Activated CD4-positive, alpha-beta T cell treated with anti-CD3 and anti-CD28 coated beads, Interleukin-2, Interleukin-6, amounts not matched to agents 100 ng/mL and 50 ng/mL, durations not matched to agents 16 hours and 8 hours (primary cell): ENCODE data around the gene AGER.

Experiments
- DNase-seq: peaks from one replicate; pipeline ENCODE4 v3.0.0-alpha.2; 2020

The AGER gene

DNA sequence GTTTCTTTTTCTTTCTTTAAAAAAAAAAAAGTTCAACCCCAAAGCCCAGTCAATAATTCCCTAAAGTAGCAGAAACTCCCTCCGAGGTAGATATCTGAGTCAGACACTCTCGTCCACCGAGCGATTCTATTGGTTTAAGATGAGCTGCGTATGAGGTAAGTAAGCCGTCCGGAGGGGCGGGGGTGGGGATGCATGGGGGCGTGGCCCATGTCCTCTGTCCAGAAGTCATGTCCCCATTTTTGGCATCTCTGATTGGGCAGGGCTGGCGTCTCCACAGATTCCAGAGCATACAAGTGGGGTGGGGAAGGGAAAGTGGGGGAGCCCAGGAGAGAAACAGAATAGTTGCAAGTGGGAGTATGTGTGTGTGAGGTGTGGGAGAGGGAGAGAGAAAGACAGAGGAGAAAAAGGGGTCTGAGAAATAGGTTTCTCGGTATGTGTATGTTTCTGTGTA, 1.7 kb upstream of the AGER start:
- peak; percentile 76 for DNase-seq

DNA sequence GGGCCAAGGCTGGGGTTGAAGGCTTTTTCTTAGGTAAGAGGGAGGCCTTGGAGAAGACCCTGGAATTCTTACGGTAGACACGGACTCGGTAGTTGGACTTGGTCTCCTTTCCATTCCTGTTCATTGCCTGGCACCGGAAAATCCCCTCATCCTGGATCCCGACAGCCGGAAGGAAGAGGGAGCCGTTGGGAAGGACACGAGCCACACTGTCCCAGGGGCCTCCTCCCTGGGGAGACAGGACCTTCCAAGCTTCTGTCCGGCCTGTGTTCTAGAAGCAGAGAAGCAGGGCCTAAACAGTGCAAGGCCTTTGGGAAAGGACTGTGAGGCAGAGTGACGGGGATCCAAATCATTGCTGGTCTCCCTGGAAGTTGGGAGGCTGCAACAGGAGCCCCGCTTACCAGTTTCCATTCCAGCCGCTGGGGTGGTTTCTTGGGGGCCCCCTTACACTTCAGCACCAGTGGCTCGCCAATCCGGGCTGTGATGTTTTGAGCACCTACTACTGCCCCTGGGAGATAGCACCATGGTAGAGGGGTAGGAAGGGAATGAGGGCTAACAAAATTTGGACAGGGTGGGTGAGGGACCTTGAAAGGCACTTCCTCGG, 470 bp downstream of the AGER start:
- DNase-seq: no peak

DNA sequence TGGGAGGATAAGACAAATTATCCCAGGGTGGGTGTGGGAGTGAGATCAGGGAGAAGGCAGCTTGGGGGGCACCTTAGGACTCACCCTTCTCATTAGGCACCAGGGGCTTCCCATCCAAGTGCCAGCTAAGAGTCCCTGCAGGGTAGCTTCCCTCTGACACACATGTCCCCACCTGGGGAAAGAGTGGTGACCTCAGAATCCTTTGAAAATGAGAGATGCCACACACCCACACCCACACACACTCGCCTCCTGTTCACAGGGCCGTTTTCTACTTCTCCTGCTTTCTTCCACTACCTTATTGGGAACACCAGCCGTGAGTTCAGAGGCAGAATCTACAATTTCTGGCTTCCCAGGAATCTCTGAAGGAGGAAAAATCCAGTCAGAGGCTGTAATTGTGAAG, 1.0 kb downstream of the AGER start:
- DNase-seq: no peak

DNA sequence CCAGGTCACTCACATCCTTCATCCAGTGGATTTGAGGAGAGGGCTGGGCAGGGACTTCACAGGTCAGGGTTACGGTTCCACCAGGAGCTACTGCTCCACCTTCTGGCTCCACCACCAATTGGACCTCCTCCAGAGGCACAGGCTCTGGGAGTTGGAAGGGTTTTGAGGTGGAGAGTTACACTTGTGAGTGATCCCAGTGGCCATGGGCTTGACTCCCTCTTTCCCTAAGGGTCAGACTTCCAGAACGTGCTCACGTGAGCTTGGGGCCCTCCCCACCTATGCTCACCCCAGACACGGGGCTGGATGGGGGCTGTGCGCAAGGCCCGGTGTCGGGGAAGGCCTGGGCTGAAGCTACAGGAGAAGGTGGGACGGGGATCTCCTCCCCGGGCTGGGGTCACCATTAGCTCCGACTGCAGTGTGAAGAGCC, 1.5 kb downstream of the AGER start:
- no peak for DNase-seq

DNA sequence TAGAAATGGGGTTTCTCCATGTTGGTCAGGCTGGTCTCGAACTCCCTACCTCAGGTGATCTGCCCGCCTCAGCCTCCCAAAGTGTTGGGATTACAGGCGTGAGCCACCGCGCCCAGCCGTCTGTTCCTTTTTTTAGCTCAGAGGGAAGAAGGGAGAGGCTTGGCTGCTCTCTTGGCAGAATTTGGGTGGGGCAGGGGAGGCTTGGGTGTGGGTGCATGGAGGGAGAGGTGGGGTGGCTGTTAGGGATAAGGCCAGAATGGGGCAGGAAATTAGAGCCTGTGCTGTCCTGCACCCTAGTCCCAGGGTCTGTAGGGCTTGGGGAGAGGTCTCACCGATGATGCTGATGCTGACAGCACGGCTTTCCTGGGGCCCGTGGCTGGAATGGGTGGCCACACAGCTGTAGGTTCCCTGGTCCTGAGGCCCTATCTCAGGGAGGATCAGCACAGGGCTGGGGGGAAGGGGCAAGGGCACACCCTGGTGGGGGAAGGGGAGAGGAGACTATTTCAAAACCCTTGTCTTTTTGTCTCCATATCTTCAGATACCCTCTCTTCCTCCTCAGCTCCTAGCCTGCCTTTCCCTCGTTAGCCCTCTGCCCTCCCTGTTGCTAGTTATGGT, 2.0 kb downstream of the AGER start:
- no peak for DNase-seq

DNA sequence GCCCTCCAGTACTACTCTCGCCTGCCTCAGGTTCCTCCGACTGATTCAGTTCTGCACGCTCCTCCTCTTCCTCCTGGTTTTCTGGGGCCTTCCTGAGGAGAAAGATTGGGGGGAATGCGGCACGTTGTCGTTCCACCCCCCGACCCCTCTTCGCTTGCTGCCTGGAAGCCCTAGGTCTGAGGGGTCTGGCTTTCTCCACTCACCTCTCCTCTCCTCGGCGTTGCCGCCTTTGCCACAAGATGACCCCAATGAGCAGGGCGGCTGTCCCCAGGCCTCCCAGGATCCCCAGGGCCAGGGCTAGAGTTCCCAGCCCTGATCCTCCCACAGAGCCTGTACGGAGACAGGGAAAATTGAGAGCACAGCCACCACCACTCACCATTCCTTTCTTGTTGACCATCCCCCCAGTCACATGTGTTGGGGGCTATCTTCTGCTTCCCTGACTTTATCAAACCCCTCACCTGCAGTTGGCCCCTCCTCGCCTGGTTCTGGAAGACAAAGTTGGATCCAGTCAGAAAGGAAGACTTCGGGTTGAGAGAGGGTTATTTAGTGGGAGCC, 2.8 kb downstream of the AGER start:
- DNase-seq: no peak

DNA sequence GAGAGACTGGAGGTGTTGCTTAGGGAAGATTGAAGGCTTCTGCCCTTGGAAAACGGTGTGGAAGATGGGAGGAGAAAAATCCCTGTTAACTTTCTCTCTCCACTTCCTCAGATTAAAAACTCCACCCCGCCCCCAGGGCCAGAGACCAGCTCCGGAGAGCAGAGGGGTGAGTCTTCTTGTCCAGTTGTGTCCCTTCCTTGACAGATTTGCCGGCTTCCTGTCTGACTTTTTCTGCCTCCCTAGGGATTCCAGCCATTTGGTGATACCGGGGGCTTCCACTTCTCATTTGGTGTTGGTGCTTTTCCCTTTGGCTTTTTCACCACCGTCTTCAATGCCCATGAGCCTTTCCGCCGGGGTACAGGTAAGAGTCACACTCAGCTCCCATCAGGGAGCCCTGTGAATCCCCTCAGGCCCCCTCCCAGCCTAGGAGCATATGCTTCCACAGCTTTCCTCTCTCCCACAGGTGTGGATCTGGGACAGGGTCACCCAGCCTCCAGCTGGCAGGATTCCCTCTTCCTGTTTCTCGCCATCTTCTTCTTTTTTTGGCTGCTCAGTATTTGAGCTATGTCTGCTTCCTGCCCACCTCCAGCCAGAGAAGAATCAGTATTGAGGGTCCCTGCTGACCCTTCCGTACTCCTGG, 4.2 kb downstream of the AGER start:
- DNase-seq: no peak

DNA sequence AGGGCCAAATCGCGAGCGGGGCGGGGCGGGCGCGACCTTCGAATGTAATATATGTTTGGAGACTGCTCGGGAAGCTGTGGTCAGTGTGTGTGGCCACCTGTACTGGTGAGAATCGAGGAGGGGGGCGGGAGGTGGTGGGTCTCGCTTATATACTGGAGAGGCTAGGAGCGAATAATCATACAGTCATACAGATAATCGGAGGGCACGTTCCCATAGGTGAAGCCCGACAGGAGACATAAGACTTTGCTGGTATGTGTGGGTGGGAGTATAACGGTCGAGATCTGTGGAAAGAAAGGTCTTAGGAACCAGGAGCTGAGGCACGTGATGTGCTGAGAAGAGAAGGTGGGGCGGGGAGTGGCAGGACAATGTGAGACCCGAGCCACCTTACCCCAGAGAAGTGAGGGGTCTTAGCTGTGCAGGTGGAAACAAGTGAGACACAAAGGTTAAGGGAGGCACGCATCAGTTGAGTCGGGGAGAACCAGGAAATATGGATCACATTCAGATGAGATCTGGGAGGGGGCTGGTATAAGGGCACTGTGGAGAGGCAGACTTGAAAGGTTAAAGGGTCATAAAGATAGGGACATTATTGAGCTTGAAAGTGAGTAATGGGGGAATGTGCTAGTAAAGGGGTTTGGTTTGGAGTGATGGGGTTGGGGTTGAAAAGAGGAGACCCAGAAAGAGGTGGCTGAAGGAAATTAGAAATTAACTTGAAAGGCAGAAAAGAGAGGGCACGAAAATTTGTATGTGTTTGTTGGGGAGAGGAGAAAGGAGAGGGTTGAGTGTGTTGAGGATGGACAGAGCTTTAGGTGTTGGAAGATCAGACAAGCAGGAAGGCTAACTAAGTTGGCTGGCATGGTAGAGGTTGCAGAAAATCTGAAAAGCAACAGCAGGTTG, 5.3 kb downstream of the AGER start:
- no peak for DNase-seq

DNA sequence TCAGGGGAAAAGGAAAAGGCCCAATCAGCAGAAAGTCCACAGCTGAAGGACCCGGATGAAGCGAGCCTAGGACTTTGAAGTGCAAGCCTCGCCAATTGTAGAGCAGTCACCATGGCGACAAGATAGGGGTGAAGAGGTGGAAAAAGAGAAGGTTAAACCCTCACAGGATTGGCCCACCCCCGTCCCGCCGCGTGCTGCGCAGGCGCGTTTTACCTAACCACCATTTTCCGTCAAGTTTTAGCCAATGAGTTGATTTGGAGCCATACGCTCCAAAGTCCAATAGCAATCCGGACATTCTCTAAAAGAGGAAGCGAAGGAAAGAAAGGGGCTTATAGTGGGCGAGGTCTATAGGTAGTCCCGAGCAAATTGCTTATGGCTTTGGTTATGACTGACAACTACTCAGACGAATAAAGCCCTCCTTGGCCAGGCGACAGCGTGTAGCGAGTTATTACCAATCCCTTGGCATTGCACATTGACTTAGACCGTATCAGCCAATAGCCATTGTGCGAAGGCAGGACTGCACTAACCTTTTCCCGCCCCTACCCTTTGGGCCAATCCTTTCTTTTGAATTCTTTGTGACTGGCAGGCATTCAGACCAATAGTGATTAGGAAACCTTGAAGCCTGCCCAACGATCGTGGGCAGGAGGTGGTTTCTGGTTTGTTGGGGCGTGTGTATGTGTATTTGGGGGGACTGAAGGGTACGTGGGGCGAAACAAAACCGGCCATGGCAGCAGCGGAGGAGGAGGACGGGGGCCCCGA, 6.1 kb downstream of the AGER start, which contains the start of gene RNF5:
Gene RNF5, plus strand, starts transcription at position 618 of the 759 bp plus-strand sequence. Its CDS starts 107 bp downstream, at position 725.
- peak; percentile 99 for DNase-seq

DNA sequence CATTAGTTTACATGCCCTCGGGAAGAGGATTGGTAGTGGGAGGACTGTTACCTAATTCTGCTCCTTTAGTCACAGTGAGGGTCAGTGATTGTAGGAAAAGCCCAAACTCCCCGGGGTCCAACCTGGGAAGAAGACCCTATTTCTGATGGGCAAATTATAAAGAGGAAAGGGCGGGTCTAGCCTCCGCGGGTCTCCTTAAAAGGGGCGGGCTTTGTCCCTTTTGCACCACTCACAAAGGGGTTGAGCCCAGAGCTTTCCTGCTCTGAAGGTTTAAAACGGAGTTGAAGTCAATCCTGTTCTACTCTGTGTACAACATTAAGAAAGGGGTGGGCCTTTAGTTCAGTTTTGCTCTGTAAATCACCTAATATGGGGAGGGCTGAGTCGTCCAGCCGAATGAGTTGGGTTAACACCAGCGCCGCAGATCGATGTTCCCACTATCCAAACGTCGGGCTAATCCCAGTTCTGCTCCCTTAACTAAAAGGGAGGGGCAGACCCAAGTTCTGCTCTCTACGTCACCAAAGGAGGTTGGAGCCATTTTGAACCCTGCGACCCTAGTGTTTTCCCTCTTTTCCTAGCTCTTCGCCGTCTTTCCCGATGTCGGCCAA, 6.8 kb downstream of the AGER start:
- DNase-seq: peak; percentile 61

DNA sequence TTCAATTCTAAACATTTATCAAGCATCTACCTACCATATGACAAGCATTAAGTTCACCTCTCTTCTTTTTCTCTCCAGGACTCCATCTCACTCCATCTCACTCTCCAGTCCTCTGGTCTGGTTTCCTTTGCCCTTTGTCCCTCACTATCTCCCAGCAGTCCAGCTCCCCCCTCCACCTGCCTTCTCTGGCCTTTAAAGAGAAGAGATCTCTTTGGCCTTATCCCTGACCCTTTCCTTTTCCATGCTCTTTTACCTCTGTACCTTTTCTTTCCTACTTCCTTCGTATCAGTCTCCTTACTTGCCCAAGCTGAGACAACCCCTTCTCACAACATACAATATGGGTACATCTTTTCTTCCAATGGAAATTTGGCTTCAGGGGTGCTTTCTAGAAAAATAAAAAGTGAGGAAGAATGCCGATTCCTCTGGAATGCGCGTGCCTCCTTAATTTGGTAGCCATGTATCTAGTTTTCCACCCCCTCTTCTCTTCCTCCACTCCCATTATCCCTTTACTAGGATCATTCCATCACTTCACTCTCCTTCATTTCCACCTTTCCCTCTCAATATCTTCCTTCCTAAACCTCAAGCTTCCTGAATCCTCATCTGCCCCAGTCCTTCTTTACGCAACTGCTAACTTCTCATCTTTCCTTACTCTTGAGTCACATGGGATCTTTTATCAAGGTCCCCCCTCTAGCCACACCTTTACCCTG, 7.4 kb downstream of the AGER start:
- no peak for DNase-seq

DNA sequence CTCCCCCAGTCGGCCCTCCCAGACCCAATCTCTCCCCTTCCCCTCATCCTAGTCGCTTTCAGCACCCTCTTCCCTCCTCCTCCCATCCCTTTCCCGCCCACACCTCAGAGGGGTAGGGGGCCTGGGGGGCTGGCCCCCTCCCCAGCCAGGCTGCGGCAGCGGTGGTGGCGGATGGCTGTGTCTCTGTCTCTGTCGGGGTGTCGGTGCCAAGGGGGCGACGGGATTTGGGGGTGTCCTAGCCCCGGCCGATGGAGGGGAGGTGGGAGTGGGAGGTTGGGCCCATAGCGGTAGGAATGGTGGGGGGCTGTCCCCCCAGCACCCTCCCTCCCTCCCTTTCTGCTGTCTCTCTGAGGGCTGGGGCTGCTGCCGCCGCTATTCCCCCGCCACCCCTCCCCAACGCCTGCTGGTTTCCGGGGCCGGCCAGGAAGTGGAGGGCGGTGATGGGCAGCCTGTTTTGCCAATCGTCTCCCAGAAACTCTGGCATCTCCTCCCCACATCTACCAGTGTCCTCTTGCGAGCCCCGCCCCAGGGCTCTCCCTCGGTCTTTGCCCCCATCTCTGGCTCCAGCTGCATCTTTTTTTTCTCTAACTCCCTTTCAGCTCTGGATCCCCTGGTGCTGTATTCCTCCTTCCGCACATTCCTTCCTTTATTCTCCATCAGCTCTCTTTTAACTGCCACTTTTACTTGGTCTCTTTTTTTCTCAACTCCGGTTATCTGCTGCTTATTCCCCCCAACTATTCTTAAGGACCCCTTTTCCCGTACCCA, 8.2 kb downstream of the AGER start, which contains the start of gene AGPAT1:
Gene AGPAT1, minus strand, starts transcription at position 374 of the 765 bp plus-strand sequence. CDS start 4,588 bp downstream, outside the sequence.
- peak; percentile 98 for DNase-seq

DNA sequence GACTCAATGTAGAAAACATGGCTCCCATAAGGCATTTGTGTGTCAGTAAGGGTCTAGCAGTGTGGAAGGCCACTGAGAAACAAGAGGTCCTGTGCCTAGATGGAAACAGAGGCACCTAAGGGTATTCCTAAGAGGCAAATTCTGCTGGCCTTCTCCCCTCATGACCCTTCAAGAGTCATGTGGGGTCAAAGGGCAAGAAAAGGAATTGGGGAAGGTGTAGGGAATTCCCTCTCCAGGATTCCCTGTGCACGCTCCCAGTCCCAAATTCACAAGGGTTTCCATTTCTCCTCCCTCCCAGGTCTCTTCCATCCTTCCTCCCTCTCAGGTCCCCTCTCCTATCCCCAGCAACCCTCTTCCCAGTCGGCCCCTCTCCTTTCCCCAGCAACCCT, 8.7 kb downstream of the AGER start:
- no peak for DNase-seq

DNA sequence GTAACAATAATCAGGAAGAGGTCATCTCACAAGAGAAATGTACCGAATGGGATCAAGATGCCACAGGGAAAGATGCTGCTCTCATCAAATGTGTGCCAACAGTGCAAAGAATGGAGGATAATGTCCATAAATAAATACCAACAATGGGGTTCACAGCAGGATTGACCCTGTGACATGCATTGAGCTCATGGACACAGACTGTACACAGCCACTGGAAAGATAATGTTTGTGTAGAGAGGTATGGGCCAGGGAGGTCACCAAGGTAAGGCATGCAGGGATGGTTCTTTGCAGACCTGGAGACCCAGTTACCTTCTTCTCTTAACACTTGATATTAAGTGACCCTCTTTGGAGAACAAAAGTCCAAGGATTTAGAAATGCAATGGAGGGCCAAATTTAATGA, 9.6 kb downstream of the AGER start:
- no peak for DNase-seq

DNA sequence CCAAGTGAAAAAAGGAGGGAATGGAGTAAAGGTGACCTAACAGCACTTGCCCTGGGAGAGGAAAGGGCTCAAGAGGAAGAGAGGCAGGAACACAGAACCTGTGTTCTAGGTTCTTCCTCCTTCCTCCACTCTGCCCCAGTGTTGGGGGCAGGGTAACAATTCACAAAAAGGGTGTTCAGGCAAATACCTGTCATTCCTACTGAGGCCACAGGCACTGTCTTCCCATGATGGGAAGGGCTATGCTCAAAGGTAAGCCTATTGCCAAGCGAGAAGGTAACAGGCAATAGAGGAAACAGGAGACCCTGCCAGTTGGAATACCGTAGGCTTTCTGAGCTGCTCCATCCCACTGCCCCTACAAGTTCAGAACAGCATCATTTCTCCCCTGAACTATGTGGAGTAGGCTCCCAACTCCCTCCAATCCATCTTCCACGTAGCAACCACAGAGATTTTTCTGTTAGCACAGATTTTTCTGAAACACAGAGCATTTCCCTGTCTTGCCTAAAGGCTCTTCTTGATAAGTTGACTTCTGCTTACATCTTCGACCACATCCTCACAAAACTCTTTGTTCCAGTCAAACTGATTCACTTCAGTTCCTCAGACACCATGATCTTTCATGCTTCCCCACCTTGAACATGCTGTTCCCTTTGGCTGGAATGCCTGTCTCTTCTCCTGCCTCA, 10.9 kb downstream of the AGER start:
- DNase-seq: no peak

DNA sequence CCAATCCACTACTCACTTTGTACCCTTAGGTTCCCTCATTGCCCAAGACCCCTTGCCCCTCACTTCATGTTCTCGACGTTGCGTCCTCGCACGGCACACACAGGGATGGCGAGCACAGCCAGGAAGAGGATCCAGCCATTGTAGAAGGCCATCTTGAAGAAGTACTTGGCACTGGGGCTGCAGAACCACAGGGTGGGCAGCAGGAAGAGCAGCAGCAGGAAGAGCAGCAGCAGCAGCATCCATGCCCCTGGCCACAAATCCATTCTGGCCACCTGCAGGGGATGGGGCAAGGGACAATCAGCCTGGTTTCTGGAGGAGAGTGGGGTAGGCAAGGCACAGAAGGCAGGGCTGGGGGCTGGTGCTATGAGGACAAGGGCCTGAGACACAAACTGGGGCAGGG, 12.8 kb downstream of the AGER start:
- no peak for DNase-seq

DNA sequence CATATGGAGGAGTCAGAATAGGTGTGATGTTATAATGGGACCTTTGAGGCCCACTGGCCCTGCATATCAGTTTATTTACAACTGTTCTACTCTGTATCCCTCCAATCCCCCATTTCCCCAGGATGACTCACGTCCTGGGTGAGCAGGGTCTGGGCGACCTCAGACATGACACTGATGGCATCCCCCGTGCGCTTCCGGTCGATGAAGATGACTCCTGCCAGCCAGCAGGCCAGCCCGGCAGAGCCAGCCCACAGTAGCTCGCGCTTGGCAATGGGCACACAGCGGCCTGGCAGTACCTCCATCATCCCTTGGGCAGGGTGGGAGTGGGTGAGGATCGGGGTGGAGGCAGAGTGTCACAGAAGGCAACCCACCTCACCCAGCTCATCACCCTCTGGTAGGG, 13.8 kb downstream of the AGER start:
- no peak for DNase-seq

DNA sequence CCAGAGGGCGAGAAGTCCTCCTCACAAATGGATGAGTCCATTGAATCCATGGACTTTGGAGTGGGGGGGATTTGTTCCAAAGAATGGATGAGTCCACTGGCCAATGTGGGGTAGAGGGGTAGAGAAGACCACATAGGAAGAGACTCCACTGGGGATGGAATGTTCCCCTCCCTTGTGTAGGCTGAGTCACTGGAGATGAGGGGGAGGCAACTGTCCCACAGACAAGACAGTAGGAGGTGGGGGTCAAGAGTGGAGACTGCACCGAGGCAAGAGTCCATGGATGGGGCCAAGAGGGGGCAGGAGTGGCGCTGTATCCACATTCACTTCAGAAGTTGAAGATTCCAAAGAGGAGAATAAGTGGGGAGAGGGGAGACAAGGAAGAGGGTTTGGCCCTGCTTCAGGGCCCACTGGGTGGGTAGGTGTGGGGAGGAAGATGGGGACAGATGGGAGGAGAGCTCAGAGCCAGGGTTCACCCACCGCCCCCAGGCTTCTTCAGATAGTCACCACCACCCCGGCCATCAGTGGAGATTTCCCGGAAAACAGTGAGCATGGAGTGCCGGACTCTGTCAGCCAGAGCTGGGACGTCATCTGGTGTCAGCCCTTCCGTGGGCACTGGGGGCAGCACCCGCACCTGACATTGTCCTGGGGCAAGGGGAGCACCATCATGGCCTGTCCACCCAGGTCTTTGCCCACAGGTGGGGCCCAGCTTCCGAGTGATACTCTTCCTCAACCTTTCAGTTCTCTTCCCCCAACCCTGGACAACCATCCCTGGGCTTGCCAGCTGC, 15.1 kb downstream of the AGER start:
- no peak for DNase-seq

DNA sequence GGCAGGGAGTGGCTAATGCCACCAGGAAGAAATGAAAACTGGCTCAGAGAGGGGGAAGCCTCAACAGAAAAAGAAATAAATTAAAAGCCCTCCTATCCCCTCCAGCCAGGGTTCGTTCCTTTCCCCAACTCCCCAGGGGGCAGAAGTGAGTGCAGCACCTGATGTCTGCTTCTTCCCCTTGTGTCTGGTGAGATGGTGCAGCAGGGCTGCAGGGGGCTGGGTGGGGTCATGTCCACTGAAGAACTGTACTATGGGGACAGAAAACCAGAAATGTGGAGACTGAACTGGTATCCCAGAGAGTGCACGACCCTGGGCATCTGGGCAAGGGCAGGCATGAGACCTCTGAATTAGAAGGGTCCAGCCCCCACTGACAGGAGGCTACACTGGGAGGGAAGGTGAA, 15.7 kb downstream of the AGER start:
- DNase-seq: no peak
